SU-DHL-6 (cell line): ENCODE data around the gene TRMT2B.
"Not testable (repeated sequence)": the region's sequence is repeated elsewhere in the genome, so short reads cannot be mapped to it uniquely, and the experiment has no call there.

Source experiments
- H2AFZ ChIP-seq: fragments of 200-600 bp; sonication (generic); 2 replicates; pipeline ENCODE4 v1.6.1; 2014; ENCODE audit warnings: low read depth, mild to moderate bottlenecking, moderate library complexity, mixed read lengths, antibody characterized with exemption, low read length; ENCODE audit not compliant: severe bottlenecking
- H3F3A ChIP-seq: fragments of 200-600 bp; shearing (Covaris generic); 2 replicates; pipeline ENCODE4 v1.6.0; 2016; ENCODE audit warnings: antibody characterized with exemption, mild to moderate bottlenecking; ENCODE audit not compliant: insufficient read depth
- H3K27ac ChIP-seq: fragments of 200-600 bp; sonication (generic); 2 replicates; pipeline ENCODE4 v1.5.1; 2016; ENCODE audit warnings: low read depth, mild to moderate bottlenecking, low read length, moderate library complexity, mixed read lengths
- H3K27me3 ChIP-seq: fragments of 200-600 bp; sonication (generic), shearing (Covaris generic); 2 replicates; pipeline ENCODE4 v1.6.0; 2014; ENCODE audit warnings: mild to moderate bottlenecking, low read length
- H3K36me3 ChIP-seq: fragments of 200-600 bp; sonication (generic); 2 replicates; pipeline ENCODE4 v1.6.1; 2014; ENCODE audit warnings: mild to moderate bottlenecking, low read length, mixed read lengths
- H3K4me2 ChIP-seq: fragments of 300-600, 200-600 bp; shearing (Covaris generic), sonication (generic); 2 replicates; pipeline ENCODE4 v1.6.0; 2014; ENCODE audit warnings: low read length, low read depth, mild to moderate bottlenecking; ENCODE audit not compliant: poor library complexity, severe bottlenecking
- H3K4me3 ChIP-seq: fragments of 200-600 bp; sonication (generic); 2 replicates; pipeline ENCODE4 v1.5.1; 2014; ENCODE audit warnings: antibody characterized with exemption, low read length, mild to moderate bottlenecking, mixed read lengths; ENCODE audit not compliant: insufficient read depth, poor library complexity, severe bottlenecking
- H3K79me2 ChIP-seq: fragments of 200-600 bp; sonication (generic); 2 replicates; pipeline ENCODE4 v1.6.1; 2014; ENCODE audit warnings: mild to moderate bottlenecking, low read length, moderate library complexity; ENCODE audit not compliant: insufficient read depth
- H3K9ac ChIP-seq: fragments of 200-600 bp; sonication (generic); 2 replicates; pipeline ENCODE4 v1.7.0; 2014; ENCODE audit warnings: mild to moderate bottlenecking, low read length
- H3K9me2 ChIP-seq: fragments of 200-600 bp; sonication (generic); replicated peaks from 2 replicates; pipeline ENCODE4 v1.6.1; 2014; ENCODE audit warnings: low read length; ENCODE audit not compliant: insufficient read depth
- H3K9me3 ChIP-seq: fragments of 200-600 bp; sonication (generic); 2 replicates; pipeline ENCODE4 v1.6.1; 2014; ENCODE audit warnings: low read length, mixed read lengths; ENCODE audit not compliant: insufficient read depth
- H4K20me1 ChIP-seq: fragments of 200-600 bp; sonication (generic); 2 replicates; pipeline ENCODE4 v1.6.1; 2014; ENCODE audit warnings: low read depth, mild to moderate bottlenecking, antibody characterized with exemption, low read length, moderate library complexity, mixed read lengths
- CTCF ChIP-seq: fragments of 200-600 bp; sonication (generic); IDR thresholded peaks from one replicate; pipeline ENCODE4 v1.5.1; 2017; ENCODE audit warnings: antibody characterized with exemption, mild to moderate bottlenecking, low read length, moderate library complexity; ENCODE audit not compliant: insufficient read depth, poor library complexity, severe bottlenecking
- EZH2phosphoT487 ChIP-seq: fragments of 200-600 bp; sonication (generic), shearing (Covaris generic); conservative IDR thresholded peaks from 2 replicates; pipeline ENCODE4 v1.6.1; 2018; ENCODE audit warnings: mild to moderate bottlenecking, antibody characterized with exemption, low read length, moderate library complexity, mixed read lengths

The TRMT2B gene

GRCh38 chrX:101022020-101022419 lies 29.9 kb downstream of the TRMT2B start:
- no peaks in the 10 kb centered on the region for H3K27me3 ChIP-seq

GRCh38 chrX:101012031-101012430 lies 39.9 kb downstream of the TRMT2B start:
- H3K27me3 ChIP-seq, H3F3A ChIP-seq, H3K36me3 ChIP-seq, H3K9ac ChIP-seq, H3K4me2 ChIP-seq, H3K79me2 ChIP-seq, H3K4me3 ChIP-seq, H3K9me2 ChIP-seq, H2AFZ ChIP-seq, H3K27ac ChIP-seq, H3K9me3 ChIP-seq, H4K20me1 ChIP-seq: not testable (repeated sequence)

More at GRCh38 chrX:101022020-101022419, 29.9 kb downstream of the TRMT2B start:
- Histone ChIP-seq H2AFZ (no peak overlapping the region), H3K9me3 (no peaks in the 10 kb centered on the region), H3F3A (no peaks in the 10 kb centered on the region), H3K9ac (no peak overlapping the region), H3K4me2 (no peak overlapping the region), H4K20me1 (no peaks in the 10 kb centered on the region), H3K79me2 (no peaks in the 10 kb centered on the region), H3K36me3 (no peaks in the 10 kb centered on the region), H3K27ac (no peak overlapping the region), H3K9me2 (no peaks in the 10 kb centered on the region), H3K4me3 (no peak overlapping the region)
- no peak for TF ChIP-seq EZH2phosphoT487
- TF ChIP-seq CTCF, result no peak

GRCh38 chrX:101009090-101009489 lies 42.8 kb downstream of the TRMT2B start:
- Histone ChIP-seq H3K36me3 (peaks cover 3% of the 10 kb centered on the region; the same call in 1 of the 2 replicates), H4K20me1 (no peaks in the 10 kb centered on the region), H3K9ac (no peak overlapping the region), H3F3A (no peaks in the 10 kb centered on the region), H3K79me2 (no peaks in the 10 kb centered on the region), H3K27me3 (no peaks in the 10 kb centered on the region), H3K27ac (no peak overlapping the region), H3K4me2 (no peak overlapping the region), H2AFZ (no peak overlapping the region), H3K4me3 (no peak overlapping the region), H3K9me3 (no peaks in the 10 kb centered on the region), H3K9me2 (no peaks in the 10 kb centered on the region)
- TF ChIP-seq CTCF (no peak), EZH2phosphoT487 (no peak)

- TF ChIP-seq CTCF (no peak), EZH2phosphoT487 (no peak)
- no peaks in the 10 kb centered on the region for H3K27me3 ChIP-seq
- no peak overlapping the region for H3K9ac ChIP-seq
- H3K36me3 ChIP-seq, result no peaks in the 10 kb centered on the region
- no peak overlapping the region for H3K4me3 ChIP-seq
- no peaks in the 10 kb centered on the region for H3K9me3 ChIP-seq
- H3K4me2 ChIP-seq, result no peak overlapping the region
- no peaks in the 10 kb centered on the region for H4K20me1 ChIP-seq
- no peak overlapping the region for H3K27ac ChIP-seq
- no peak overlapping the region for H2AFZ ChIP-seq
- no peaks in the 10 kb centered on the region for H3F3A ChIP-seq
- no peaks in the 10 kb centered on the region for H3K9me2 ChIP-seq
- H3K79me2 ChIP-seq, result no peaks in the 10 kb centered on the region
Observed at GRCh38 chrX:100999451-100999850, 52.5 kb downstream of the TRMT2B start.
